ENCODE results near the gene ARHGAP22. TPM values are rescaled to one million over a fixed set of nuclear protein-coding genes. Genes with fewer than 3 reads are reported as not detected.

The ARHGAP22 gene
- total and polyA plus RNA-seq, 2 experiments from 2014 or later = 4.8 to 10.7 TPM

GRCh38 chr10:48447356-48448215 is 157.3 kb downstream of the ARHGAP22 start:
- TF ChIP-seq STAT1 (IDR thresholded peaks at IDR 0.05; ENCODE audit: unreplicated experiment) (no peak), REST (IDR thresholded peaks at IDR 0.05; ENCODE audit: unreplicated experiment) (no peak), NANOG (IDR thresholded peaks at IDR 0.05; ENCODE audit: borderline replicate concordance) (no peak), ZNF331 (CRISPR knock-in tag; IDR thresholded peaks at IDR 0.05; ENCODE audit: low read depth) (no peak), CTCF (conservative IDR thresholded peaks at IDR 0.05; ENCODE audit: low read depth in 2 of 2) (no peak)
- H3K4me1 ChIP-seq (ENCODE audit: insufficient read depth) = no peaks in the 10 kb centered on the region
- peaks cover 22% of the 10 kb centered on the region for H3K4me1 Mint-ChIP-seq
- H3K79me2 ChIP-seq (replicated peaks; ENCODE audit: insufficient read depth) = no peaks in the 10 kb centered on the region
- no peak for DNase-seq (ENCODE audit: low spot score)
- no peaks in the 10 kb centered on the region for H3K27me3 ChIP-seq (ENCODE audit: insufficient read depth)
- no peak overlapping the region for H3K27ac Mint-ChIP-seq
- H3K9me2 ChIP-seq (ENCODE audit: insufficient read depth) = no peaks in the 10 kb centered on the region
- ATAC-seq = no peak
- H2AFZ ChIP-seq = no peak overlapping the region
- peaks cover 7% of the 10 kb centered on the region; the same call in 2 of the 3 replicates for H3K36me3 Mint-ChIP-seq (ENCODE audit: low read depth)
- H3K27me3 Mint-ChIP-seq (ENCODE audit: insufficient read depth, low read depth, poor library complexity) = peaks cover 13% of the 10 kb centered on the region
- no peaks in the 10 kb centered on the region; the same call in 1 of the 2 replicates for H4K20me1 ChIP-seq (replicated peaks; ENCODE audit: insufficient read depth)
- no peak overlapping the region for H3K4me3 Mint-ChIP-seq
- H3K9me3 Mint-ChIP-seq = no peaks in the 10 kb centered on the region
- H3K4me2 ChIP-seq = no peak overlapping the region
- no peak overlapping the region for H3K4me3 ChIP-seq
- H3K36me3 ChIP-seq (ENCODE audit: insufficient read depth) = no peaks in the 10 kb centered on the region
- no peaks in the 10 kb centered on the region for H3F3A ChIP-seq (replicated peaks; ENCODE audit: low read depth)
- H3K27ac ChIP-seq (ENCODE audit: low read depth) = no peak overlapping the region

DNA sequence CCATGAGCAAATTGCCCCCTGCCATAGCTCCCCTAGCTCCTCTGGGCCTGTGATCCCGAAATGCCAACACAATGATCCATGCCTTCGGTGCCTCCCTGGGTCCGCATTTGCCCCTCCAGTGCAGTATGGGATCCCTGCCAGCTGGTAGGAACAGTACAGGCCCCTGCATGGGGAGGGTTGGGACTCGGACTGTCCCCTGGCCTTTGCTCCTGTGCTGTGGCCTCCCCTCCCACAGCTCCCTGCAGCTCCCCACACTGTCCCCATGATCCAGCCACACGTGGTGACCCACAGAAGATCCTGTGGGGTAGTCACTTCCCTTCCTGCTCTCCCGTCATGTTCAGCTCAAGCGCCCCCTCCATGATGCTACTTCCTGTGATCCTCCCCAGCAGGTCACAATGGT is 158.1 kb downstream of the ARHGAP22 start:
- no peaks in the 10 kb centered on the region; the same call in 1 of the 2 replicates for H4K20me1 ChIP-seq (replicated peaks; ENCODE audit: insufficient read depth)
- H3K9me3 Mint-ChIP-seq = no peaks in the 10 kb centered on the region
- H3K4me2 ChIP-seq = no peak overlapping the region
- no peak for DNase-seq (ENCODE audit: low spot score)
- no peaks in the 10 kb centered on the region for H3K36me3 ChIP-seq (ENCODE audit: insufficient read depth)
- ATAC-seq = no peak
- H3K27me3 ChIP-seq (ENCODE audit: insufficient read depth) = no peaks in the 10 kb centered on the region
- no peak overlapping the region for H2AFZ ChIP-seq
- TF ChIP-seq NANOG (IDR thresholded peaks at IDR 0.05; ENCODE audit: borderline replicate concordance) = no peak
- no peak overlapping the region for H3K27ac Mint-ChIP-seq
- H3F3A ChIP-seq (replicated peaks; ENCODE audit: low read depth) = no peaks in the 10 kb centered on the region
- no peak overlapping the region for H3K4me3 ChIP-seq
- no peak overlapping the region for H3K27ac ChIP-seq (ENCODE audit: low read depth)
- peaks cover 7% of the 10 kb centered on the region; the same call in 2 of the 3 replicates for H3K36me3 Mint-ChIP-seq (ENCODE audit: low read depth)
- no peaks in the 10 kb centered on the region for H3K9me2 ChIP-seq (ENCODE audit: insufficient read depth)
- H3K4me1 Mint-ChIP-seq = peaks cover 22% of the 10 kb centered on the region
- no peak overlapping the region for H3K4me3 Mint-ChIP-seq
- no peaks in the 10 kb centered on the region for H3K4me1 ChIP-seq (ENCODE audit: insufficient read depth)
- H3K27me3 Mint-ChIP-seq (ENCODE audit: insufficient read depth, low read depth, poor library complexity) = peaks cover 13% of the 10 kb centered on the region
- no peaks in the 10 kb centered on the region for H3K79me2 ChIP-seq (replicated peaks; ENCODE audit: insufficient read depth)

Data from GM23338 (cell line).